ENCODE data around the gene F8A2. TPM values are rescaled to one million over a fixed set of nuclear protein-coding genes. Genes with fewer than 3 reads are reported as not detected.
"Not testable (repeated sequence)": the region's sequence is repeated elsewhere in the genome, so short reads cannot be mapped to it uniquely, and the experiment has no call there.

The F8A2 gene
- not detected in 2 replicates for total RNA-seq (2021)
- long read RNA-seq, result 0 reads

- H4K5ac ChIP-seq (ENCODE audit: insufficient read length, low read depth, low read length); H2BK120ac ChIP-seq (ENCODE audit: low read depth, low read length, poor library complexity, severe bottlenecking); H3K79me1 ChIP-seq (ENCODE audit: insufficient read depth, low read depth, low read length, poor library complexity, severe bottlenecking); H3K27ac Mint-ChIP-seq; H3K27me3 Mint-ChIP-seq (ENCODE audit: low read depth); H3K4me2 ChIP-seq (ENCODE audit: insufficient read depth, insufficient read length, low read length); H3K14ac ChIP-seq (ENCODE audit: insufficient read depth, low read length); H4K91ac ChIP-seq (ENCODE audit: insufficient read length, low read depth, low read length); H3K4me1 ChIP-seq (ENCODE audit: insufficient read depth, low read length); H2AK5ac ChIP-seq (ENCODE audit: insufficient read length, low read length); H3K9me3 Mint-ChIP-seq; H2BK12ac ChIP-seq (ENCODE audit: insufficient read length, low read depth, low read length); H2BK15ac ChIP-seq (ENCODE audit: low read depth, low read length); DNase-seq; H3K56ac ChIP-seq (ENCODE audit: insufficient read length, low read depth, low read length); H2AFZ ChIP-seq (ENCODE audit: low read length); H3K4me1 Mint-ChIP-seq; H3K79me2 ChIP-seq (ENCODE audit: insufficient read depth, low read length); H3K9me3 ChIP-seq (ENCODE audit: control insufficient read depth, low read depth, low read length); H3K36me3 Mint-ChIP-seq (ENCODE audit: insufficient read depth in 1 of 3, low read depth in 3 of 3); H3K27ac ChIP-seq (ENCODE audit: insufficient read length, low read depth, low read length); H3K4ac ChIP-seq (ENCODE audit: low read depth, low read length); H2BK20ac ChIP-seq (ENCODE audit: low read depth, low read length, poor library complexity, severe bottlenecking); H3K27me3 ChIP-seq (ENCODE audit: insufficient read depth, low read length); H4K8ac ChIP-seq (replicated peaks; ENCODE audit: insufficient read length, low read depth, low read length); H3K23me2 ChIP-seq (ENCODE audit: insufficient read length, low read depth, low read length, poor library complexity, severe bottlenecking); H4K20me1 ChIP-seq (ENCODE audit: control insufficient read depth, insufficient read depth, insufficient read length); H3K9ac ChIP-seq (ENCODE audit: extremely low read depth, insufficient read length, low read length); H2BK5ac ChIP-seq (ENCODE audit: insufficient read length, low read length); H3K23ac ChIP-seq (ENCODE audit: insufficient read length, low read depth, low read length); H3K18ac ChIP-seq (ENCODE audit: insufficient read length, low read depth, low read length); H3T11ph ChIP-seq (ENCODE audit: low read length); H3K4me3 Mint-ChIP-seq: not testable (repeated sequence)
- no CpG with 5 or more reads among the region's 90 CpGs for WGBS (ENCODE audit: extremely low coverage, insufficient read length, low lambda C conversion rate)
These were observed at the start of gene F8A2 for GRCh38 chrX:155381843-155382528. Gene F8A2, plus strand, starts transcription at chrX:155382095. Its CDS starts 20 bp downstream, at chrX:155382115.

Data from H9 (cell line).